Body of pancreas (tissue), 4 donors: ENCODE data around the gene SYP. TPM values are rescaled to one million over a fixed set of nuclear protein-coding genes. Genes with fewer than 3 reads are reported as not detected.

Source experiments
- ATAC-seq: fragments of 150-250 bp; one replicate; pipeline ENCODE4 v1.9.1; 2016
- DNase-seq, 4 donors: peaks; one replicate each; pipeline ENCODE4 v3.0.0-alpha.2; 2019
- H3K27ac ChIP-seq, 4 donors: fragments of 200-600 bp; sonication (generic); 1 replicate in 3 of 4; 2 replicates in 1 of 4; pipeline versions ENCODE4 v1.5.1 to v1.6.1; 2016 to 2019; ENCODE audit warnings: mild to moderate bottlenecking in 1 of 4, mixed read lengths in 1 of 4, moderate library complexity in 1 of 4
- H3K27me3 ChIP-seq, 2 donors: fragments of 200-600 bp; sonication (generic); one replicate each; pipeline ENCODE4 v1.6.0; 2016; ENCODE audit warnings: mild to moderate bottlenecking in 1 of 2
- H3K36me3 ChIP-seq, 2 donors: fragments of 200-600 bp; sonication (generic); replicated peaks in 1 of 2; 2 replicates each; pipeline ENCODE4 v1.5.1; 2016; ENCODE audit warnings: low read depth in 2 of 2; ENCODE audit not compliant: insufficient read depth in 1 of 2
- H3K4me1 ChIP-seq: fragments of 200-600 bp; sonication (generic); one replicate; pipeline ENCODE4 v1.6.0; 2016
- H3K4me3 ChIP-seq, 2 donors: fragments of 200-600 bp; sonication (generic); 1 replicate in 1 of 2; 2 replicates in 1 of 2; pipeline ENCODE4 v1.5.1; 2016 to 2019
- H3K9me3 ChIP-seq, 3 donors: fragments of 200-600 bp; sonication (generic); 1 replicate in 2 of 3; 2 replicates in 1 of 3; pipeline ENCODE4 v1.5.1; 2016
- POLR2A ChIP-seq, 3 donors: fragments of 450-650 bp; IDR thresholded peaks; one replicate each; pipeline ENCODE4 v1.6.1; 2016; ENCODE audit warnings: antibody characterized with exemption in 3 of 3, mild to moderate bottlenecking in 2 of 3
- WGBS, 2 donors: methylation state at CpG; one replicate each; pipeline ENCODE4 v1.1.5; 2017; 5-methylcytosine and 5-hydroxymethylcytosine counted together
- intact Hi-C: fragments of 100-400 bp; cut with DNase I; formaldehyde crosslinking; loops from one replicate; pipeline ENCODE4 v1.15.1; 2023
- total RNA-seq, 2 donors: library from RNA; depleted of rRNA; stranded (reverse); fragments of >200 nt; gene quantifications; one replicate each; pipeline ENCODE4 v1.1.0, GENCODE V29; 2016
- TF ChIP-seq, protein P1 (sequence below), 7 experiments: fragments of 450-650 bp in 4 of 7; fragments of 200-600 bp in 3 of 7; sonication (generic) in 3 of 7; IDR thresholded peaks; one replicate each; pipeline ENCODE4 v1.5.1; 2016 to 2019; ENCODE audit warnings: antibody characterized with exemption in 7 of 7

SYP gene
- total RNA-seq, 2 donors from 2014 or later: 5.4 to 6.6 TPM

DNA sequence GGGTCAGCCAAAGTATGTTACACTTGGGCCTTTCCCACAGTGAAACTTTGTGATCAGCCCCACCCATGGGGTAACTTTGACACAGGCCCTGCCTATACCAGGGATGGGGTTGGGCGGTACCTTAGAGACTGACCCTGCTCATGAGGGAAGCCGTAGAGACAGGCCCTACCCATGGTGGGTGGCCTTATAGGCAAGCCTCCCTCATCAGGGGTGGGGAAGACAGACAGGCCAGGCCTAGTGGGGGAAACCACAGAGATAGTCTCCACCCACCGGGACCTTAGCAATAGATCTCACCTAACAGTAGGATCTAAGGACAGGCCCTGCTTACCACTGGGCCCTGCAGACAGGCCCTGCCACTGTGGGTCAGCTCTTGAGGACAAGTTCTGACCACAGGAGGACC lies 21.5 kb downstream of the SYP start:
- no peak for DNase-seq
- WGBS, 2 donors: 92 to 100% methylated on average over 2 to 3 of the region's 3 CpGs
- Histone ChIP-seq H3K27me3 (no peaks in the 10 kb centered on the region), H3K9me3 (no peaks in the 10 kb centered on the region), H3K27ac (no peak overlapping the region), H3K36me3 (no peaks in the 10 kb centered on the region), H3K4me1 (peaks cover 3% of the 10 kb centered on the region), H3K4me3 (no peak overlapping the region)
- TF ChIP-seq, protein P1, sequence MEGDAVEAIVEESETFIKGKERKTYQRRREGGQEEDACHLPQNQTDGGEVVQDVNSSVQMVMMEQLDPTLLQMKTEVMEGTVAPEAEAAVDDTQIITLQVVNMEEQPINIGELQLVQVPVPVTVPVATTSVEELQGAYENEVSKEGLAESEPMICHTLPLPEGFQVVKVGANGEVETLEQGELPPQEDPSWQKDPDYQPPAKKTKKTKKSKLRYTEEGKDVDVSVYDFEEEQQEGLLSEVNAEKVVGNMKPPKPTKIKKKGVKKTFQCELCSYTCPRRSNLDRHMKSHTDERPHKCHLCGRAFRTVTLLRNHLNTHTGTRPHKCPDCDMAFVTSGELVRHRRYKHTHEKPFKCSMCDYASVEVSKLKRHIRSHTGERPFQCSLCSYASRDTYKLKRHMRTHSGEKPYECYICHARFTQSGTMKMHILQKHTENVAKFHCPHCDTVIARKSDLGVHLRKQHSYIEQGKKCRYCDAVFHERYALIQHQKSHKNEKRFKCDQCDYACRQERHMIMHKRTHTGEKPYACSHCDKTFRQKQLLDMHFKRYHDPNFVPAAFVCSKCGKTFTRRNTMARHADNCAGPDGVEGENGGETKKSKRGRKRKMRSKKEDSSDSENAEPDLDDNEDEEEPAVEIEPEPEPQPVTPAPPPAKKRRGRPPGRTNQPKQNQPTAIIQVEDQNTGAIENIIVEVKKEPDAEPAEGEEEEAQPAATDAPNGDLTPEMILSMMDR (IDR thresholded peaks at IDR 0.05): no peak
- no peak for TF ChIP-seq POLR2A (IDR thresholded peaks at IDR 0.05)
- ATAC-seq: no peak
- intact Hi-C loops: no loop called here

DNA sequence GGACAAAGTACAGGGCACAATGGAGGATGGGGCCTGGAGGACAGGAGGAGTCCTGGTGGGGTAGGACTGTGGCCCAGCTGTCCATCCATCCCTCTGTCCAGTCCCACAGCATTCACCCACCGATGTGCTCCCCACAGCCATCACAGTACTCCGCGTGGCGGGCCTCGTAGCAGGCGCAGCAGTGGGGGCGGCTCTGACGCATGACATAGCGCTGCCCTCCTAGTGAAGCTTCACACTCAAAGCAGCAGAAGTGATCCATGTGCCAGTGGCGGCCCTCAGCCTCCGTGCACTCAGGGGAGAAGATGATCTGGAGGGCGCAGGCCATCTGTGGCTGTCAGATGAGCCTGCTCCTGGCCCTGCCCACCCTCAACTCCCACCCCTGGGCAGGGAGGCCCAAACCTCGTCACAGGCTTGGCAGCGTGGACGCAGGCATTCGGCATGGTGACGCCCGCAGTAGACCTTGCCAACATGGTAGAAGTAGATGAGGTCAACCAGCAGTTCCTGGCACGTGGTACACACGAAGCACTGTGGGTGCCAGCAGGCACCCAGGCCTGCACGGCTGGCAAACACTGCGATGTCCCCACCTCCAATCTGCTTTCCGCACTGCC lies 22.0 kb downstream of the SYP start:
- intact Hi-C loops: no loop called here
- WGBS, 2 donors: 92% methylated on average over 10 of the region's 23 CpGs; no CpG with 5 or more reads in 1 of the 2 donors
- Histone ChIP-seq H3K9me3 (no peaks in the 10 kb centered on the region), H3K4me1 (peaks cover 8% of the 10 kb centered on the region), H3K27me3 (no peaks in the 10 kb centered on the region), H3K36me3 (no peaks in the 10 kb centered on the region), H3K27ac (no peak overlapping the region), H3K4me3 (no peak overlapping the region)
- TF ChIP-seq POLR2A (IDR thresholded peaks at IDR 0.05): no peak
- TF ChIP-seq, protein P1 (IDR thresholded peaks at IDR 0.05): no peak
- ATAC-seq: no peak
- no peak for DNase-seq

DNA sequence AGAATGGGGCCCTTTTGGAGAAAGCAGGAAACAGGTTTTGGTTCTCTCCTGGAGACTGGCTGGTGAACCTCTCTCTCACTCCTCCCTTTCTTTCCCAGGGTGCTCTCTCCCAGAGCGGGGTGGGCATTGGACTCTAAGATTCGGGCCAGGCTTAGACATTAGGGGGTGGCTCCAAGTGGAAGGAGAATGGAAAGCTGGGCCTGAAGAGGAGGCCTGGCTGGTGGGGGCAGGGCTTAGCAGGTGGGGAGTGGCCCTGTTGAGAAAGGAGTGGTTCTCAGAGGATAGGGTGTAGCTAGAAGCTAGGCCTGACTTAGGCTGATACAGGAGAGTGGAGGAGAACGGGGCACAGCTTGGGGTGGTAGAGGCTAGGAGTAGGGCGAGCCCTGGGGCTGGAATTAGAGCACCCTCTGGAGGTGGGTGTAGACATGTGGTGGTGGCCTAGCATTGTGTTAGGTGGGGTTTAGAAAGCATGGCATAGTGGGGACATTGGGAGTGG lies 22.6 kb downstream of the SYP start:
- Histone ChIP-seq H3K4me3 (no peak overlapping the region), H3K4me1 (peaks cover 12% of the 10 kb centered on the region), H3K9me3 (no peaks in the 10 kb centered on the region), H3K27me3 (no peaks in the 10 kb centered on the region), H3K27ac (no peak overlapping the region), H3K36me3 (no peaks in the 10 kb centered on the region)
- 50 to 76% methylated on average over 3 to 4 of the region's 4 CpGs for WGBS, 2 donors
- intact Hi-C loops: no loop called here
- no peak for TF ChIP-seq POLR2A (IDR thresholded peaks at IDR 0.05)
- TF ChIP-seq, protein P1 (IDR thresholded peaks at IDR 0.05): peak in 4 of 7 experiments; percentile 8 to 25 (median 16)
- ATAC-seq: no peak
- no peak for DNase-seq

DNA sequence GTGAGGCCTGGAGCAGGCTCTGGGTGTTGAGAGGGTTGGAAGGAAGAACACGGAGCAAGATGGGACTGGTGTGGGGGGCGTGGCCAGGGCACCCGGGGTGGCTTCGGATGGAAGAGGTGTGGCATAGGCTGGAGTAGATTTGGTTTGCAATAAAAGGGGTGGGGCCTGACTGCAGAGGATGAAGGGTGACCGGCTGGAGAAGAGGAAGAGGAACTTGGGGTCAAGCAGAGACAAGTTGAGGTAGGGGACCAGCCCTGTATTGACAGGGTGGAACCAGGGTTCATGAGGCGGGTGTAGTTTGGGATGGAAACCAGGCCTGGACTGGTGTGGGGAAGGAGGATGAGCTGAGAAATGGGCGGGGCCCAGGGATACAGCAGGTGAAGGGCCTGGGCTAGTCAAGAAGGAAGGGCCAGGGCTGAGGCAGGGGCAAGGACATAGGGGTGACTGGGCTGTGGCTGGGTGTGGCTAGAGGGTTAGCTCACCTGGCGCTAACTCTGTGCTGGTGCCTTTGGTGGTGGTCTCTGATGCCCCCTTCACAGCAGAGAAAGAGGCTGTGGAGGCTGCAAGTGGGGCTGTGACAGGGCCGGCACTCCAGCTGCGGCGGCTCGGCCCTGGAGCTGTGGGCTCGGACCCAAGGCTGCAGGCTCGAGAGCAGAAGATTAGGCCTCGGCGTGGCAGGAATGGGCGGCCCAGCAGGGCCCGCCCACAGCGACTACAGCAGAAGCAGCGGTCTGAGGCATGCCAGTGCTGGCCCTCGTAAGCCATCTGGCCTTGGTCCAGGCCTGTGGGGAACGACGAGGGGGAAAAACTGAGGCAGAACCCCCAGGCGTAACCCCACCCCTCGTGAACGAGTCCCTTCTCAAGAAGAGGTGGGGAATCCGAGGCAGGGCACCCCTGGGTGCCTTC lies 23.3 kb downstream of the SYP start:
- intact Hi-C loops: no loop called here
- H3K4me1 ChIP-seq: peaks cover 12% of the 10 kb centered on the region
- H3K36me3 ChIP-seq: no peaks in the 10 kb centered on the region
- peak overlapping the region in 1 of 4 donors; percentile 21 for H3K27ac ChIP-seq
- TF ChIP-seq POLR2A (IDR thresholded peaks at IDR 0.05): no peak
- TF ChIP-seq, protein P1 (IDR thresholded peaks at IDR 0.05): no peak
- no peaks in the 10 kb centered on the region for H3K9me3 ChIP-seq
- H3K27me3 ChIP-seq: no peaks in the 10 kb centered on the region
- H3K4me3 ChIP-seq: no peak overlapping the region
- DNase-seq (peak in 2 of 4 donors; percentile 34 to 38), ATAC-seq (no peak)
- 54 to 61% methylated on average over 16 of the region's 27 CpGs for WGBS, 2 donors
